H1 (cell line): ENCODE measurements around the gene CHI3L1. TPM values are rescaled to one million over a fixed set of nuclear protein-coding genes. Genes with fewer than 3 reads are reported as not detected.

Experiments
- CTCF ChIA-PET: fragments of 300-600 bp; sonication (Branson Sonifier 250); formaldehyde crosslinking; loops from one replicate; lab custom pipeline; 2021; ENCODE audit not compliant: partially characterized antibody; lab: Charles Lee
- POLR2A ChIA-PET: fragments of 300-600 bp; sonication (Branson Sonifier 250); formaldehyde crosslinking; loops from one replicate; lab custom pipeline; 2021; ENCODE audit warnings: inconsistent platforms; ENCODE audit not compliant: partially characterized antibody; lab: Charles Lee
- DNase-seq, 2 experiments: peaks; one replicate each; pipeline versions ENCODE4 v3.0.0 to v3.0.0-alpha.2; 2010 to 2022; ENCODE audit warnings: low spot score in 2 of 2, low read depth in 1 of 2, mixed read lengths in 1 of 2
- FAIRE-seq: peaks from 2 replicates; lab custom pipeline; 2011; peaks lifted over from hg19 to GRCh38; lab: Jason Lieb, UNC
- H2AFZ ChIP-seq: 2 replicates; pipeline ENCODE4 v1.8.1; 2012; ENCODE audit warnings: low read length, inconsistent platforms
- H2AK5ac ChIP-seq: 2 replicates; pipeline ENCODE4 v1.6.1; 2013; ENCODE audit warnings: low read depth, low read length
- H2BK120ac ChIP-seq: replicated peaks from 2 replicates; pipeline ENCODE3; 2013; ENCODE audit warnings: low read depth, low read length, inconsistent platforms
- H2BK12ac ChIP-seq: 2 replicates; pipeline ENCODE4 v1.6.1; 2013; ENCODE audit warnings: low read depth, low read length
- H2BK15ac ChIP-seq: 2 replicates; pipeline ENCODE4 v1.6.1; 2013; ENCODE audit warnings: low read length
- H2BK20ac ChIP-seq: 2 replicates; pipeline ENCODE4 v1.6.1; 2013; ENCODE audit warnings: low read length
- H2BK5ac ChIP-seq: 2 replicates; pipeline ENCODE4 v1.6.1; 2013; ENCODE audit warnings: low read depth, low read length
- H3K14ac ChIP-seq: 2 replicates; pipeline ENCODE4 v1.6.1; 2013; ENCODE audit warnings: inconsistent platforms; ENCODE audit not compliant: insufficient read length
- H3K18ac ChIP-seq: 2 replicates; pipeline ENCODE4 v1.6.1; 2013; ENCODE audit warnings: low read length; ENCODE audit errors: extremely low read depth
- H3K23ac ChIP-seq: 2 replicates; pipeline ENCODE4 v1.6.1; 2013; ENCODE audit warnings: inconsistent platforms; ENCODE audit not compliant: insufficient read length
- H3K23me2 ChIP-seq: 2 replicates; pipeline ENCODE4 v1.6.1; 2013; ENCODE audit warnings: low read depth, low read length
- H3K27ac ChIP-seq: 2 replicates; pipeline ENCODE4 v1.6.1; 2011; ENCODE audit warnings: low read depth, low read length, inconsistent platforms
- H3K27me3 ChIP-seq, 4 experiments: replicated peaks in 1 of 4; 1 replicate in 1 of 4; 2 replicates in 3 of 4; pipeline versions ENCODE4 v1.6.1 to v1.8.1; 2011 to 2013; ENCODE audit warnings: low read length in 3 of 4, mild to moderate bottlenecking in 3 of 4, inconsistent platforms in 2 of 4, mixed read lengths in 2 of 4, moderate library complexity in 1 of 4; ENCODE audit not compliant: control insufficient read depth in 3 of 4, insufficient read depth in 3 of 4; ENCODE audit errors: extremely low read depth in 1 of 4
- H3K36me3 ChIP-seq, 4 experiments: 2 replicates each; pipeline versions ENCODE4 v1.6.1 to v1.8.1; 2011 to 2013; ENCODE audit warnings: mild to moderate bottlenecking in 4 of 4, low read length in 3 of 4, moderate library complexity in 2 of 4, control low read depth in 1 of 4, inconsistent platforms in 1 of 4; ENCODE audit not compliant: insufficient read depth in 4 of 4, control insufficient read depth in 2 of 4
- H3K4ac ChIP-seq: replicated peaks from 2 replicates; pipeline ENCODE3; 2013; ENCODE audit warnings: low read length, low read depth, mixed read lengths, inconsistent platforms; ENCODE audit not compliant: insufficient read length
- H3K4me1 ChIP-seq, 4 experiments: replicated peaks in 1 of 4; 1 replicate in 1 of 4; 2 replicates in 3 of 4; pipeline versions ENCODE4 v1.6.1 to v1.8.1; 2011 to 2013; ENCODE audit warnings: low read length in 3 of 4, inconsistent platforms in 2 of 4, mixed read lengths in 1 of 4; ENCODE audit not compliant: insufficient read depth in 4 of 4, control insufficient read depth in 3 of 4
- H3K4me2 ChIP-seq, 2 experiments: 2 replicates each; pipeline versions ENCODE4 v1.6.1 to v1.8.1; 2011 to 2013; ENCODE audit warnings: low read depth in 2 of 2, low read length in 2 of 2, control low read depth in 1 of 2, inconsistent platforms in 1 of 2, mild to moderate bottlenecking in 1 of 2; ENCODE audit not compliant: insufficient read depth in 1 of 2
- H3K4me3 ChIP-seq, 4 experiments: fragments of 200-600, 300-600 bp in 1 of 4; sonication (generic), shearing (Covaris generic), sonication (Bioruptor Twin) in 1 of 4; 2 replicates each; pipeline versions ENCODE4 v1.5.1 to v1.8.1; 2011 to 2016; ENCODE audit warnings: low read length in 4 of 4, low read depth in 3 of 4, control low read depth in 2 of 4, inconsistent platforms in 2 of 4, mild to moderate bottlenecking in 2 of 4, mixed read lengths in 1 of 4, moderate library complexity in 1 of 4; ENCODE audit not compliant: insufficient read depth in 2 of 4; ENCODE audit errors: extremely low read depth in 1 of 4
- H3K56ac ChIP-seq: replicated peaks from 2 replicates; pipeline ENCODE3; 2013; ENCODE audit warnings: low read depth, mild to moderate bottlenecking, mixed read lengths, low read length, inconsistent platforms; ENCODE audit not compliant: insufficient read length
- H3K79me1 ChIP-seq: 2 replicates; pipeline ENCODE4 v1.6.1; 2013; ENCODE audit warnings: low read depth, low read length, control low read depth
- H3K79me2 ChIP-seq, 2 experiments: 2 replicates each; pipeline versions ENCODE4 v1.6.1 to v1.8.1; 2012 to 2013; ENCODE audit warnings: low read length in 2 of 2, mild to moderate bottlenecking in 2 of 2, inconsistent platforms in 1 of 2; ENCODE audit not compliant: insufficient read depth in 2 of 2, control insufficient read depth in 1 of 2
- H3K9ac ChIP-seq, 4 experiments: replicated peaks in 1 of 4; 1 replicate in 1 of 4; 2 replicates in 3 of 4; pipeline versions ENCODE4 v1.6.1 to v1.8.1; 2011 to 2013; ENCODE audit warnings: low read depth in 3 of 4, low read length in 3 of 4, control low read depth in 2 of 4, mild to moderate bottlenecking in 2 of 4, moderate library complexity in 2 of 4, inconsistent platforms in 1 of 4; ENCODE audit errors: extremely low read depth in 1 of 4
- H3K9me3 ChIP-seq, 2 experiments: 2 replicates each; pipeline versions ENCODE4 v1.6.1 to v1.8.1; 2012 to 2013; ENCODE audit warnings: mild to moderate bottlenecking in 2 of 2, moderate library complexity in 2 of 2, control low read depth in 1 of 2, inconsistent platforms in 1 of 2, low read depth in 1 of 2, low read length in 1 of 2, mixed read lengths in 1 of 2; ENCODE audit not compliant: insufficient read depth in 2 of 2
- H4K20me1 ChIP-seq, 2 experiments: replicated peaks in 1 of 2; 2 replicates each; pipeline versions ENCODE3 to v1.8.1; 2011 to 2013; ENCODE audit warnings: inconsistent platforms in 2 of 2, low read length in 2 of 2, mild to moderate bottlenecking in 1 of 2; ENCODE audit not compliant: insufficient read depth in 2 of 2, control insufficient read depth in 1 of 2
- H4K5ac ChIP-seq: 2 replicates; pipeline ENCODE4 v1.6.1; 2013; ENCODE audit warnings: low read length, low read depth, mixed read lengths, inconsistent platforms; ENCODE audit not compliant: insufficient read length
- H4K8ac ChIP-seq: 2 replicates; pipeline ENCODE4 v1.8.0; 2013; ENCODE audit warnings: mild to moderate bottlenecking, moderate library complexity, low read length, inconsistent platforms; ENCODE audit not compliant: insufficient read depth; ENCODE audit errors: extremely low read depth
- H4K91ac ChIP-seq: replicated peaks from 2 replicates; pipeline ENCODE3; 2013; ENCODE audit warnings: low read length, mixed read lengths, inconsistent platforms; ENCODE audit not compliant: insufficient read length
- TAF1 ChIP-seq: IDR thresholded peaks from 2 replicates; pipeline ENCODE4 v1.6.1; 2011; ENCODE audit warnings: mild to moderate bottlenecking, low read depth, low read length
- WGBS, 2 experiments: shearing (Covaris generic) in 1 of 2; methylation state at CpG; one replicate each; pipeline versions ENCODE4 v1.1.6 to v1.1.7; 2013 to 2015; ENCODE audit warnings: low lambda C conversion rate in 2 of 2, mixed read lengths in 2 of 2, inconsistent platforms in 1 of 2, low coverage in 1 of 2, missing lambda C conversion rate in 1 of 2; ENCODE audit not compliant: insufficient replicate concordance in 2 of 2, insufficient coverage in 1 of 2, insufficient read length in 1 of 2; ENCODE audit errors: extremely low coverage in 1 of 2, missing lambda C conversion rate in 1 of 2; 5-methylcytosine and 5-hydroxymethylcytosine counted together
- polyA plus RNA-seq, 7 experiments: library from polyadenylated mRNA; depleted of rRNA in 3 of 7; stranded (reverse) in 5 of 7; unstranded in 2 of 7; fragments of >200 nt in 5 of 7; fragments of 200-250 nt in 2 of 7; gene quantifications; 1 replicate in 5 of 7; 2 replicates in 1 of 7; 4 replicates in 1 of 7; pipeline versions ENCODE4 v1.2.1 to v1.2.3, GENCODE V29; 2011 to 2013; ENCODE audit warnings: missing spikeins in 2 of 7, mixed read lengths in 2 of 7
- total RNA-seq: library from RNA; stranded (reverse); fragmentation: NEBNext Ultra II Directional; extraction: Animal tissue kit (Norgen Biotek cat#: 25700); gene quantifications from 2 replicates; pipeline ENCODE4 v1.2.1, GENCODE V29; 2021

The CHI3L1 gene
- total and polyA plus RNA-seq, 2 of the 8 experiments (the other 6 are each of a cell fraction or from before 2014, with no cell fraction given), result 1.0 TPM; not detected in 1

DNA sequence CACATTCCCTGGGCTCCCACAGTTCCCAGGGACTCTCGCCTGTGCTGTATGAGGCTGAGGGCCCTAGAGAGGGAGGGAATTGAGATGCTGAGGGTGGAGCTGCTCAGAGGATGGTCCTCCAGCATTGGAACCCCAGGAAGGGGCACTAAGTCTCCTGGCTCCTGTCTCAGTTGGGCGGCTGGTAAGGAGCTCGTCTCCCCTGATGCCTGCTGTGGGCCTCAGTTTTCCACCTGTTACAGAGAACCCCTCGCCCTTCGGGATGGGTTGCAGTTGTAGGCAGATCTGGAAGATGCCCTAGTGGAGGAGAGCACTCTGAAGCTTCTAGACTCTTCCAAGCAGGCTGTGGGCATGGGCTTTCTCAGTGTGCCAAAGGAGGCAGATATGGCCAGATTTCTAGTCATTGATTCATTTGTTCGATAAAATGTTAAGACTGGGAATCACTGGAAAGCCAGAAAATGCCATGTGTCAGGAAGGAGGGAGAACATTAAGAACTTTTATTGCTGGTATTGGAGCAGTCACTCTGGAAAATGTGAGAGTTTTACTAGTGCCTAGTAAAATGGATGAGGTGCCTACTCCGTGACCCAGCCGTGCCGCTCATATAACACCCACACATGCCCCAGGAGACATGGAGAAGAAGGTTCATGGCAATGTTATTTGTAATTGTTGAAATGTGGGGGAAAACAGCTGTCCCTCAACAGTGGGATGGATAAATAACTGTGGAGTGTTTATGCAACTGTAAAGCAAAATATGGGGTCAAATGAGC lies 10.1 kb downstream of the CHI3L1 start:
- FAIRE-seq (no peak), DNase-seq (no peak)
- TF ChIP-seq TAF1, result no peak
- Histone ChIP-seq H3K27ac (no peak overlapping the region), H3K56ac (no peak overlapping the region), H2AFZ (no peak overlapping the region), H3K79me2 (no peaks in the 10 kb centered on the region), H2BK20ac (no peak overlapping the region), H2AK5ac (no peak overlapping the region), H3K23me2 (no peaks in the 10 kb centered on the region), H3K27me3 (no peaks in the 10 kb centered on the region), H3K23ac (no peak overlapping the region), H4K5ac (no peak overlapping the region), H2BK12ac (no peak overlapping the region; the same call in 1 of the 2 replicates), H3K9ac (no peak overlapping the region), H3K4ac (no peak overlapping the region), H3K9me3 (no peaks in the 10 kb centered on the region), H4K8ac (no peak overlapping the region), H3K4me3 (no peak overlapping the region), H4K20me1 (no peaks in the 10 kb centered on the region), H3K4me2 (no peak overlapping the region), H3K18ac (no peak overlapping the region), H2BK120ac (no peak overlapping the region), H4K91ac (no peak overlapping the region), H2BK15ac (no peak overlapping the region), H3K79me1 (no peaks in the 10 kb centered on the region), H2BK5ac (no peak overlapping the region), H3K4me1 (peaks cover 0 to 7% (median 3%) of the 10 kb centered on the region in 4 experiments; a peak in 4 of 7 replicates), H3K36me3 (no peaks in the 10 kb centered on the region), H3K14ac (no peak overlapping the region)
- CTCF ChIA-PET, result interaction anchor here (0.6 to 12.8 kb wide), 23 partner anchors 7 to 1223 kb away, joined by 3 to 140 read pairs (median 6); partner anchors contain the start of genes ADORA1 and CHI3L1
- WGBS, 2 experiments, result 84% methylated on average over 9 of the region's 9 CpGs; no CpG with 5 or more reads in 1 of the 2 experiments
- POLR2A ChIA-PET, result no interaction called here
